ENCODE results near the gene EIF6. TPM values are rescaled to one million over a fixed set of nuclear protein-coding genes. Genes with fewer than 3 reads are reported as not detected.

Gene EIF6
- total RNA-seq, 1 donor: 120 TPM

DNA sequence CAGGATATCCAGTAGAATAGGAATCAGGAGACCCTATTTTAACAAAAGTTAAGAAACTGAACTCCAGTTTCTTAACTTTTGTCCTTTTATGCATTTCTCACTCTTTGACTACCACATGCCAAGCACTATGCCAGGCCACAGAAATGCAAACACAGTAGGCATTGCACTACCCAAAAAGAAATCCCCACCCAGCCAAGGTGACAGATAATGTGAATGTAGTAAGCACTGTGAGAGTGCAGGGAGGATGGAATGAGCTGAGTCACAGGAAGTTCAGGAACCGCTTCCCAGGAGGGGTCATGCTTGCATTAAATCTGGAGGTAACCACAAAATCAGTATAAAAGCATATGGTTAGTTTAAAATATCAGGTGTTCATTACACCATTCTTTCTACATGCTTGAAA, 27.7 kb upstream of the EIF6 start:
- H3K4me3 ChIP-seq (ENCODE audit: low read depth, low read length): no peak overlapping the region
- no peak for TF ChIP-seq CTCF (IDR thresholded peaks at IDR 0.05; ENCODE audit: insufficient read depth, low read length)
- DNase-seq (ENCODE audit: low read depth): peak; percentile 89

GRCh38 chr20:35311822-35312221, 27.2 kb upstream of the EIF6 start:
- DNase-seq (ENCODE audit: low read depth): no peak

GRCh38 chr20:35311409-35311808, 26.8 kb upstream of the EIF6 start:
- no peak overlapping the region for H3K4me3 ChIP-seq (ENCODE audit: low read depth, low read length)
- DNase-seq (ENCODE audit: low read depth): peak; percentile 43
- no peak for TF ChIP-seq CTCF (IDR thresholded peaks at IDR 0.05; ENCODE audit: insufficient read depth, low read length)

More at GRCh38 chr20:35311822-35312221, 27.2 kb upstream of the EIF6 start:
- TF ChIP-seq CTCF (IDR thresholded peaks at IDR 0.05; ENCODE audit: insufficient read depth, low read length): no peak
- H3K4me3 ChIP-seq (ENCODE audit: low read depth, low read length): no peak overlapping the region

- H3K4me3 ChIP-seq (ENCODE audit: low read depth, low read length): no peak overlapping the region
- peak; percentile 87 for DNase-seq (ENCODE audit: low read depth)
- no peak for TF ChIP-seq CTCF (IDR thresholded peaks at IDR 0.05; ENCODE audit: insufficient read depth, low read length)
Observed at GRCh38 chr20:35307666-35308653, 23.4 kb upstream of the EIF6 start.

GRCh38 chr20:35306931-35307517, 22.5 kb upstream of the EIF6 start:
- H3K4me3 ChIP-seq (ENCODE audit: low read depth, low read length): no peak overlapping the region
- peak; percentile 73 for DNase-seq (ENCODE audit: low read depth)
- peak; percentile 79 for TF ChIP-seq CTCF (IDR thresholded peaks at IDR 0.05; ENCODE audit: insufficient read depth, low read length)

- peak; percentile 97 for DNase-seq (ENCODE audit: low read depth)
- H3K4me3 ChIP-seq (ENCODE audit: low read depth, low read length): no peak overlapping the region
- TF ChIP-seq CTCF (IDR thresholded peaks at IDR 0.05; ENCODE audit: insufficient read depth, low read length): no peak
Observed at GRCh38 chr20:35305682-35306556, 21.3 kb upstream of the EIF6 start.

Measured in fibroblast of the aortic adventitia (primary cell).